Astrocyte (in vitro differentiated cells and primary cell): ENCODE results near the gene ADGRA1. TPM values are rescaled to one million over a fixed set of nuclear protein-coding genes. Genes with fewer than 3 reads are reported as not detected.

ENCODE experiments used
- DNase-seq: peaks from one replicate; pipeline ENCODE4 v3.0.0-alpha.2; 2010; ENCODE audit warnings: low read depth
- FAIRE-seq: peaks from 2 replicates; lab custom pipeline; 2011; peaks lifted over from hg19 to GRCh38; lab: Jason Lieb, UNC
- H2AFZ ChIP-seq: 2 replicates; pipeline ENCODE4 v1.6.0; 2012; ENCODE audit warnings: low read depth, low read length, inconsistent platforms
- H3K27ac ChIP-seq: 2 replicates; pipeline ENCODE4 v1.5.1; 2011; ENCODE audit warnings: low read depth, low read length, inconsistent platforms
- H3K27me3 ChIP-seq: 2 replicates; pipeline ENCODE4 v1.6.0; 2011; ENCODE audit warnings: low read length, inconsistent platforms; ENCODE audit not compliant: insufficient read depth
- H3K36me3 ChIP-seq: 2 replicates; pipeline ENCODE4 v1.5.1; 2011; ENCODE audit warnings: low read length, inconsistent platforms; ENCODE audit not compliant: insufficient read depth
- H3K4me1 ChIP-seq: 2 replicates; pipeline ENCODE4 v1.5.1; 2011; ENCODE audit warnings: low read length, inconsistent platforms; ENCODE audit not compliant: insufficient read depth
- H3K4me2 ChIP-seq: 2 replicates; pipeline ENCODE4 v1.6.0; 2012; ENCODE audit warnings: low read length, inconsistent platforms
- H3K4me3 ChIP-seq: 2 replicates; pipeline ENCODE4 v1.5.1; 2011; ENCODE audit warnings: low read depth, mild to moderate bottlenecking, low read length, inconsistent platforms; ENCODE audit not compliant: insufficient read depth
- H3K79me2 ChIP-seq: 2 replicates; pipeline ENCODE4 v1.6.0; 2012; ENCODE audit warnings: mild to moderate bottlenecking, low read length, inconsistent platforms; ENCODE audit not compliant: insufficient read depth
- H3K9ac ChIP-seq: 2 replicates; pipeline ENCODE4 v1.6.0; 2012; ENCODE audit warnings: mild to moderate bottlenecking, low read length, inconsistent platforms
- H3K9me3 ChIP-seq: 2 replicates; pipeline ENCODE4 v1.5.1; 2012; ENCODE audit warnings: low read depth, mild to moderate bottlenecking, low read length, inconsistent platforms; ENCODE audit not compliant: insufficient read depth
- H4K20me1 ChIP-seq: 2 replicates; pipeline ENCODE4 v1.6.0; 2012; ENCODE audit warnings: low read length, inconsistent platforms; ENCODE audit not compliant: insufficient read depth
- H3K27ac Mint-ChIP-seq: one replicate; pipeline ENCODE4 v1.8.0; 2021; ENCODE audit warnings: mild to moderate bottlenecking, mixed read lengths; ENCODE audit not compliant: unreplicated experiment
- H3K27me3 Mint-ChIP-seq: one replicate; pipeline ENCODE4 v1.8.0; 2021; ENCODE audit warnings: low read depth, mixed read lengths; ENCODE audit not compliant: unreplicated experiment
- H3K36me3 Mint-ChIP-seq: one replicate; pipeline ENCODE4 v1.8.0; 2021; ENCODE audit warnings: low read depth, mixed read lengths; ENCODE audit not compliant: unreplicated experiment
- H3K4me1 Mint-ChIP-seq: one replicate; pipeline ENCODE4 v1.8.0; 2021; ENCODE audit warnings: low read depth, mixed read lengths; ENCODE audit not compliant: unreplicated experiment
- H3K4me3 Mint-ChIP-seq: one replicate; pipeline ENCODE4 v1.8.0; 2021; ENCODE audit warnings: mild to moderate bottlenecking, moderate library complexity, mixed read lengths; ENCODE audit not compliant: unreplicated experiment
- H3K9me3 Mint-ChIP-seq: one replicate; pipeline ENCODE4 v1.8.0; 2021; ENCODE audit warnings: mild to moderate bottlenecking, mixed read lengths; ENCODE audit not compliant: unreplicated experiment
- CTCF ChIP-seq: IDR thresholded peaks from 2 replicates; pipeline ENCODE4 v1.5.1; 2011; ENCODE audit warnings: low read depth, mild to moderate bottlenecking, inconsistent platforms, low read length, moderate library complexity; ENCODE audit not compliant: insufficient read depth
- EZH2 ChIP-seq: IDR thresholded peaks from 2 replicates; pipeline ENCODE4 v1.6.1; 2012; ENCODE audit warnings: mild to moderate bottlenecking, low read length, inconsistent platforms; ENCODE audit not compliant: insufficient read depth
- total RNA-seq: library from RNA; stranded (reverse); gene quantifications from 2 replicates; pipeline ENCODE4 v1.2.1, GENCODE V29; 2021

Gene ADGRA1
- total RNA-seq, 1 donor from 2014 or later = not detected

GRCh38 chr10:133093291-133093690 lies 5.6 kb downstream of the ADGRA1 start:
- DNase-seq (no peak), FAIRE-seq (no peak)
- peaks cover 13% of the 10 kb centered on the region for H3K27me3 ChIP-seq
- TF ChIP-seq EZH2 (no peak), CTCF (no peak)
- H3K4me1 Mint-ChIP-seq = no peaks in the 10 kb centered on the region
- H3K4me3 Mint-ChIP-seq = no peak overlapping the region
- no peaks in the 10 kb centered on the region for H3K4me1 ChIP-seq
- H3K9me3 Mint-ChIP-seq = peaks cover 1% of the 10 kb centered on the region
- H3K4me3 ChIP-seq = no peak overlapping the region
- H3K4me2 ChIP-seq = no peak overlapping the region
- peaks cover 71% of the 10 kb centered on the region for H3K27me3 Mint-ChIP-seq
- H3K36me3 ChIP-seq = no peaks in the 10 kb centered on the region
- no peaks in the 10 kb centered on the region for H3K79me2 ChIP-seq
- no peaks in the 10 kb centered on the region for H3K9me3 ChIP-seq
- H3K36me3 Mint-ChIP-seq = no peaks in the 10 kb centered on the region
- no peaks in the 10 kb centered on the region for H4K20me1 ChIP-seq
- H3K9ac ChIP-seq = no peak overlapping the region
- no peak overlapping the region for H3K27ac Mint-ChIP-seq
- no peak overlapping the region for H2AFZ ChIP-seq
- H3K27ac ChIP-seq = no peak overlapping the region

GRCh38 chr10:133094286-133094685 lies 6.6 kb downstream of the ADGRA1 start:
- H3K9ac ChIP-seq = no peak overlapping the region
- H3K4me2 ChIP-seq = no peak overlapping the region
- H2AFZ ChIP-seq = no peak overlapping the region
- no peaks in the 10 kb centered on the region for H3K4me1 ChIP-seq
- DNase-seq = no peak
- FAIRE-seq = no peak
- H3K27me3 ChIP-seq = peaks cover 10% of the 10 kb centered on the region
- Mint-ChIP-seq H3K27me3 (peaks cover 69% of the 10 kb centered on the region), H3K36me3 (no peaks in the 10 kb centered on the region), H3K27ac (no peak overlapping the region), H3K4me1 (no peaks in the 10 kb centered on the region), H3K4me3 (no peak overlapping the region), H3K9me3 (peaks cover 1% of the 10 kb centered on the region)
- H3K9me3 ChIP-seq = no peaks in the 10 kb centered on the region
- H3K27ac ChIP-seq = no peak overlapping the region
- no peaks in the 10 kb centered on the region for H3K36me3 ChIP-seq
- H4K20me1 ChIP-seq = no peaks in the 10 kb centered on the region
- TF ChIP-seq EZH2 = no peak
- H3K4me3 ChIP-seq = no peak overlapping the region
- no peaks in the 10 kb centered on the region for H3K79me2 ChIP-seq

GRCh38 chr10:133094866-133095265 lies 7.1 kb downstream of the ADGRA1 start:
- Histone ChIP-seq H3K9me3 (no peaks in the 10 kb centered on the region), H3K4me1 (no peaks in the 10 kb centered on the region), H3K4me2 (no peak overlapping the region), H3K9ac (no peak overlapping the region), H2AFZ (no peak overlapping the region), H3K36me3 (no peaks in the 10 kb centered on the region), H3K79me2 (no peaks in the 10 kb centered on the region), H4K20me1 (no peaks in the 10 kb centered on the region), H3K27me3 (peaks cover 4% of the 10 kb centered on the region), H3K4me3 (no peak overlapping the region), H3K27ac (no peak overlapping the region)
- no peak overlapping the region for H3K4me3 Mint-ChIP-seq
- H3K27ac Mint-ChIP-seq = no peak overlapping the region
- peaks cover 66% of the 10 kb centered on the region for H3K27me3 Mint-ChIP-seq
- TF ChIP-seq CTCF (no peak), EZH2 (no peak)
- peaks cover 1% of the 10 kb centered on the region for H3K9me3 Mint-ChIP-seq
- FAIRE-seq (no peak), DNase-seq (no peak)
- no peaks in the 10 kb centered on the region for H3K36me3 Mint-ChIP-seq
- no peaks in the 10 kb centered on the region for H3K4me1 Mint-ChIP-seq
